ENCODE data around the gene TNRC18.

- no peak for TF ChIP-seq CTCF (IDR thresholded peaks at IDR 0.05)
- TF ChIP-seq POLR2A (IDR thresholded peaks at IDR 0.05) = no peak
These were observed 71.1 kb downstream of the TNRC18 start for GRCh38 chr7:5352440-5353010.

All from Peyer's patch (tissue), 4 donors.